HG02884 (cell line): ENCODE measurements around the gene ACSM3.
A peak's percentile ranks its signal among the peaks of the same experiment; 100 is the strongest.
"Not testable (repeated sequence)": the region's sequence is repeated elsewhere in the genome, so short reads cannot be mapped to it uniquely, and the experiment has no call there.

ENCODE experiments used
- ATAC-seq: cut with Tn5 transposase; IDR thresholded peaks from one replicate; pipeline ENCODE4 v1.9.1; 2021; ENCODE audit warnings: mild to moderate bottlenecking, moderate library complexity; ENCODE audit not compliant: unreplicated experiment

Gene ACSM3

GRCh38 chr16:20763461-20764232 is at the start of gene ACSM3:
TSS of gene ACSM3 (plus strand) at chr16:20764014. CDS start at chr16:20770035, 6,021 bp downstream.
- ATAC-seq = peak; percentile 98

- ATAC-seq = not testable (repeated sequence)
Measured at GRCh38 chr16:20717718-20718117, 46.1 kb upstream of the ACSM3 start.

- no peak for ATAC-seq
Measured at GRCh38 chr16:20720251-20720650, 43.6 kb upstream of the ACSM3 start.

GRCh38 chr16:20726661-20727060 is 37.2 kb upstream of the ACSM3 start:
- ATAC-seq = no peak

GRCh38 chr16:20727181-20727580 is 36.6 kb upstream of the ACSM3 start:
- ATAC-seq = no peak

GRCh38 chr16:20729141-20729540 is 34.7 kb upstream of the ACSM3 start:
- no peak for ATAC-seq

- no peak for ATAC-seq
Measured at GRCh38 chr16:20734056-20734455, 29.8 kb upstream of the ACSM3 start.

GRCh38 chr16:20734782-20735181 is 29.0 kb upstream of the ACSM3 start:
- ATAC-seq = no peak

- no peak for ATAC-seq
Measured at GRCh38 chr16:20735490-20735889, 28.3 kb upstream of the ACSM3 start.

- no peak for ATAC-seq
Measured at GRCh38 chr16:20740007-20740883, 23.6 kb upstream of the ACSM3 start.

GRCh38 chr16:20740901-20741521 is 22.8 kb upstream of the ACSM3 start:
- ATAC-seq = peak; percentile 78

GRCh38 chr16:20741554-20742285 is 22.1 kb upstream of the ACSM3 start, which contains the start of gene THUMPD1:
TSS of gene THUMPD1 (minus strand) at chr16:20741818. CDS start at chr16:20741739, 79 bp downstream.
- peak; percentile 80 for ATAC-seq

- ATAC-seq = no peak
Measured at GRCh38 chr16:20743591-20743990, 20.2 kb upstream of the ACSM3 start.

GRCh38 chr16:20744922-20745440 is 18.8 kb upstream of the ACSM3 start:
- no peak for ATAC-seq

- no peak for ATAC-seq
Measured at GRCh38 chr16:20746461-20746860, 17.4 kb upstream of the ACSM3 start.

- ATAC-seq = no peak
Measured at GRCh38 chr16:20747030-20747816, 16.6 kb upstream of the ACSM3 start.

- ATAC-seq = no peak
Measured at GRCh38 chr16:20749474-20749873, 14.3 kb upstream of the ACSM3 start.

- no peak for ATAC-seq
Measured at GRCh38 chr16:20750558-20750957, 13.3 kb upstream of the ACSM3 start.

- no peak for ATAC-seq
Measured at GRCh38 chr16:20753727-20754126, 10.1 kb upstream of the ACSM3 start.

- no peak for ATAC-seq
Measured at GRCh38 chr16:20755238-20755637, 8.6 kb upstream of the ACSM3 start.
